Measurements from ENCODE around the gene ENHO. TPM values are rescaled to one million over a fixed set of nuclear protein-coding genes. Genes with fewer than 3 reads are reported as not detected.
A peak's percentile ranks its signal among the peaks of the same experiment; 100 is the strongest.

The ENHO gene
- total RNA-seq, 1 donor from 2014 or later: 5.5 TPM

DNA sequence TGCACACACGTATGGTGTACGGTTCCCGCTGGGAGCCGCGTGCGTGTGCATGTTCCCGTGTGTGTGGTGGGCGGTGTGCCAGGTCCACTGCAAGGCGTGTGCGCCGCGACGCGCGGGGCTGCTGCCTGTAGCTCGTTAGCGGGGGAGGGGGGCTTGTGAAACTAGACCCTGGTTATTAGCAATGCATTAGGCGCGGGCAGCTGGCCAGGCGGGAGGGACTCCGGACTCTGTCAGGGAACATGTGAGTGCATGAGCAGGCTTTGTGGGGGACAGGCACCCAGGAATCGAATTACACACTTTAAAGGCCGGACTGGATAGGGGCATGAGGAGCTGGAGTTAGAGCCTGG, 32.2 kb upstream of the ENHO start:
- peaks cover 23% of the 10 kb centered on the region for H3K27me3 Mint-ChIP-seq
- peak overlapping the region; percentile 3 for H3K4me3 Mint-ChIP-seq
- no peak for DNase-seq (ENCODE audit: extremely low spot score, unreplicated experiment)
- no peaks in the 10 kb centered on the region for H3K9me3 Mint-ChIP-seq
- TF ChIP-seq, protein P1, sequence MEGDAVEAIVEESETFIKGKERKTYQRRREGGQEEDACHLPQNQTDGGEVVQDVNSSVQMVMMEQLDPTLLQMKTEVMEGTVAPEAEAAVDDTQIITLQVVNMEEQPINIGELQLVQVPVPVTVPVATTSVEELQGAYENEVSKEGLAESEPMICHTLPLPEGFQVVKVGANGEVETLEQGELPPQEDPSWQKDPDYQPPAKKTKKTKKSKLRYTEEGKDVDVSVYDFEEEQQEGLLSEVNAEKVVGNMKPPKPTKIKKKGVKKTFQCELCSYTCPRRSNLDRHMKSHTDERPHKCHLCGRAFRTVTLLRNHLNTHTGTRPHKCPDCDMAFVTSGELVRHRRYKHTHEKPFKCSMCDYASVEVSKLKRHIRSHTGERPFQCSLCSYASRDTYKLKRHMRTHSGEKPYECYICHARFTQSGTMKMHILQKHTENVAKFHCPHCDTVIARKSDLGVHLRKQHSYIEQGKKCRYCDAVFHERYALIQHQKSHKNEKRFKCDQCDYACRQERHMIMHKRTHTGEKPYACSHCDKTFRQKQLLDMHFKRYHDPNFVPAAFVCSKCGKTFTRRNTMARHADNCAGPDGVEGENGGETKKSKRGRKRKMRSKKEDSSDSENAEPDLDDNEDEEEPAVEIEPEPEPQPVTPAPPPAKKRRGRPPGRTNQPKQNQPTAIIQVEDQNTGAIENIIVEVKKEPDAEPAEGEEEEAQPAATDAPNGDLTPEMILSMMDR (conservative IDR thresholded peaks at IDR 0.05): no peak
- peaks cover 5% of the 10 kb centered on the region for H3K36me3 Mint-ChIP-seq
- H3K4me1 Mint-ChIP-seq (ENCODE audit: unreplicated experiment): peaks cover 38% of the 10 kb centered on the region
- H3K27ac Mint-ChIP-seq: no peak overlapping the region

DNA sequence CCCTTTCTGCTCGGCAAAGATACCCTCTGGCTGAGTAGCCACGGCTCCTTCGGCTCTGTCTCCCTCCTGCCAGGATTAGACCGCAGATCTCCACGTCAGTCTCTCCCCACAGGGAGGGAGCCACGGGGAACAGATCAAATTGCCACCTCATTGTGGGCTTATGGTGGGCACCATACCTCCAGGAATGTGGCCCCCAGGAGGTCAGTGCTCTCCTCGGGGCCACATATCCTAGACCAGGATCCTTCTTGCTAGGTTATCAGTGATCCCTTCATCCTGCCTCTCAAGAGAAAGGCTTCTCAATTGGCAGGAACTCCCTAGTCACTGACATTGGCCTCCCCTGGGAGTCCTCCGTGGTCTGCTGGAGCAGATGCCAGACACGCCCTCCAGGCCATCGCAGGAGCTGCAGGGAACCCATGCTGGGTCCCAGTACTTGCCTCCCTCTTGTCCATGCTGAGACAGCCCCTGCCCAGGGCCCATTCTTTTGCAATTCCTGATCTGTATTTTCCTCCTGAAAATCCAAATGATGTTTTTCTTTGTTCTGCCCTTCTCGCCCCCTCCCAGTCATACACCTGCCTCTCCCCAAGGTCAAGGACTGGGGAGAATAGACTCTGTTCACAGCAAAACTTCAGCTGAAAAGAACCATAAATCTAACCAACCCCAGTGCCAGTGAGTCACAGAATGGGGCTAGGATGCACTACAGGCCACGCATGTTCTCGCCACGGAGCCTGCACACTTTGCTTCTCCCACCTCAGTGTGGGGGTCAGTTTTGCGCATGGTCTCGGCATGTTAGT, 31.6 kb upstream of the ENHO start:
- Mint-ChIP-seq H3K27ac (no peak overlapping the region), H3K4me3 (peak overlapping the region; percentile 3), H3K27me3 (peaks cover 21% of the 10 kb centered on the region), H3K4me1 (ENCODE audit: unreplicated experiment) (peaks cover 37% of the 10 kb centered on the region), H3K9me3 (no peaks in the 10 kb centered on the region), H3K36me3 (peaks cover 5% of the 10 kb centered on the region)
- TF ChIP-seq, protein P1 (conservative IDR thresholded peaks at IDR 0.05): no peak
- no peak for DNase-seq (ENCODE audit: extremely low spot score, unreplicated experiment)

DNA sequence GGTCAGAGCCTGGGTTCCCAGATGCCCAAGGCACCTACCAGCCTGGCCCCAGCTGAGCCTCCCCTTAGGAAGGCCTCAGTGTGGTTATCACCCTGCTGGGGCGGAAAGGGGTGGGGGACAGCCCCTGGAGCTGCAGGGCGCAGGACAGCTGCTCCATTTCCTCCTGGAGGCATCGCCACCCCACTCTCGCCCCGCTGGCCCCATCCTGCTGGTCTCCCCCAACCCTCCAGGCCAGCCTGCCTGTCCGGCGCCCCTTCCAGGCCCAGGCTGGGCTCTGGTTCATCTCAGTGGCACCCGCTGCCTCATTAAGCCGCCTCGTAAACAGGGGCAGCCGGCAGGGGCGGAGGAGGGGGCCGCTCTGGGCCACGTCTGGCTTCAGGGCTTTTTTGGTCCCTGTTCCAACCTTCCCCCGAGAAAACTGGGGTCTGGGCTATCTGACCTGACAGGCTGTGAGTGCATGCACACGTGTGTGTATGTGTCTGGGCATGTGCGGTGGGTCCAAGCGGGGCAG, 30.8 kb upstream of the ENHO start:
- Mint-ChIP-seq H3K9me3 (no peaks in the 10 kb centered on the region), H3K36me3 (peaks cover 5% of the 10 kb centered on the region), H3K27ac (no peak overlapping the region), H3K4me1 (ENCODE audit: unreplicated experiment) (peaks cover 30% of the 10 kb centered on the region), H3K27me3 (peaks cover 22% of the 10 kb centered on the region), H3K4me3 (no peak overlapping the region)
- DNase-seq (ENCODE audit: extremely low spot score, unreplicated experiment): no peak
- TF ChIP-seq, protein P1 (conservative IDR thresholded peaks at IDR 0.05): no peak

DNA sequence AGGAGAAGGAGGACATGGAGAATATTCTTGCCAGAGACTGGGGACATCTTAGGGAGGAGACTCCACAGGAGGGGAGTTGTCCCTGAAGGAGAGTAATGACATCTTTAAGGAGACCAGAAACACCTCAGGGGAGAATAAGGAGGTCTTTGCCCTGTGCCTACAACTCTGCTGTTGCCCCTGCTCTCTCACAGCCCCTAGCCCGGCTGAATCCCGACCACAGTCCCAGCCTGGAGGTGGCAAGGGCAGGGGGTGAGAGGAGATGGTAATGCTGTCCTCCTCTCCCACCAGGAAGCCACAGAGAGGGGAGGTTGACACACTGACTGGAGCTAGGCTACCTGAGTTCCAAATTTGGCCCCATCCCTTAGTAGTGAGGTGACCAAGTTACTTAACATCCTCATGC, 30.2 kb upstream of the ENHO start:
- TF ChIP-seq, protein P1 (conservative IDR thresholded peaks at IDR 0.05): no peak
- Mint-ChIP-seq H3K27me3 (peaks cover 23% of the 10 kb centered on the region), H3K27ac (no peak overlapping the region), H3K4me1 (ENCODE audit: unreplicated experiment) (peaks cover 25% of the 10 kb centered on the region), H3K9me3 (no peaks in the 10 kb centered on the region), H3K36me3 (peaks cover 5% of the 10 kb centered on the region), H3K4me3 (no peak overlapping the region)
- no peak for DNase-seq (ENCODE audit: extremely low spot score, unreplicated experiment)

DNA sequence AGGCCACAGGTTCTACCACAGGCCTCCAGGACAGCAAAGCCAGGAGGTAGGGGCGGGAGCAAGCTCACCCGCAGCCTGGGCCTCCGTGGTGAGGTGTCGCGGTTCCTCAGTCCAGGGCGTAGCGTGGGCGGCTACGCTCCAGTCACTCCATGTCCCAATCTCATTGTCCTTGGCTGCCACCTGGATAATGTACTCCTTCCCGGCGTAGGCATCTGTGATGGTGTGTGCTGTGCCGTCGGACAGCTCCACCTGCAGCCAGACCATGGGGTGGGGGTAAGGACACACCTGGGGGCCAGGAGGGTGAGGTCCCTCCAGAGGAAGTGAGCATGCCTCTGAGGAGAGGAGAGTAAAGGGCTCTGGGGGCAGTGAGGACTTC, 29.8 kb upstream of the ENHO start:
- DNase-seq (ENCODE audit: extremely low spot score, unreplicated experiment): no peak
- Mint-ChIP-seq H3K27me3 (peaks cover 27% of the 10 kb centered on the region), H3K4me3 (no peak overlapping the region), H3K36me3 (peaks cover 5% of the 10 kb centered on the region), H3K27ac (no peak overlapping the region), H3K9me3 (no peaks in the 10 kb centered on the region), H3K4me1 (ENCODE audit: unreplicated experiment) (peaks cover 23% of the 10 kb centered on the region)
- TF ChIP-seq, protein P1 (conservative IDR thresholded peaks at IDR 0.05): no peak
